CD4-positive, alpha-beta T cell (primary cell): ENCODE measurements around the gene DTNB. TPM values are rescaled to one million over a fixed set of nuclear protein-coding genes. Genes with fewer than 3 reads are reported as not detected.
A peak's percentile ranks its signal among the peaks of the same experiment; 100 is the strongest.

Experiments used
- ATAC-seq: fragments of 200-7000 bp; cut with Tn5 transposase; one replicate; pipeline ENCODE4 v1.10.0; 2022; ENCODE audit warnings: mild to moderate bottlenecking; ENCODE audit not compliant: poor library complexity
- CTCF ChIA-PET: fragments of 350-600 bp; sonication (Branson Sonifier 250); formaldehyde crosslinking; loops from one replicate; lab custom pipeline; 2021; ENCODE audit warnings: antibody characterized with exemption, inconsistent platforms; lab: Charles Lee
- POLR2A ChIA-PET: fragments of 350-600 bp; sonication (Branson Sonifier 250); formaldehyde crosslinking; loops from one replicate; lab custom pipeline; 2021; ENCODE audit warnings: antibody characterized with exemption, inconsistent platforms; lab: Charles Lee
- DNase-seq, 14 experiments: peaks; one replicate each; pipeline ENCODE4 v3.0.0-alpha.2; 2013 to 2020; ENCODE audit warnings: mixed read lengths in 2 of 14
- H3K27ac ChIP-seq, 2 donors: one replicate each; pipeline versions ENCODE4 v1.5.1 to v1.7.0; 2013; ENCODE audit warnings: low read length in 2 of 2, low read depth in 1 of 2, mild to moderate bottlenecking in 1 of 2
- H3K27me3 ChIP-seq, 2 experiments: 1 replicate in 1 of 2; 2 replicates in 1 of 2; pipeline versions ENCODE4 v1.6.1 to v1.7.0; 2013; ENCODE audit warnings: low read length in 2 of 2, control low read depth in 1 of 2, mild to moderate bottlenecking in 1 of 2, moderate library complexity in 1 of 2; ENCODE audit not compliant: insufficient read depth in 2 of 2, control insufficient read depth in 1 of 2
- H3K36me3 ChIP-seq: one replicate; pipeline ENCODE4 v1.6.1; 2013; ENCODE audit warnings: low read length, control low read depth; ENCODE audit not compliant: insufficient read depth
- H3K4me1 ChIP-seq: one replicate; pipeline ENCODE4 v1.6.1; 2013; ENCODE audit warnings: low read length, control low read depth; ENCODE audit not compliant: insufficient read depth
- H3K4me3 ChIP-seq: one replicate; pipeline ENCODE4 v1.5.1; 2013; ENCODE audit warnings: mild to moderate bottlenecking, low read length, moderate library complexity
- H3K9me3 ChIP-seq, 2 experiments: 1 replicate in 1 of 2; 2 replicates in 1 of 2; pipeline versions ENCODE4 v1.6.1 to v1.7.0; 2013; ENCODE audit warnings: low read length in 2 of 2, mild to moderate bottlenecking in 2 of 2, control low read depth in 1 of 2, moderate library complexity in 1 of 2; ENCODE audit not compliant: control insufficient read depth in 1 of 2, insufficient read depth in 1 of 2
- H3K27ac Mint-ChIP-seq: one replicate; pipeline ENCODE4 v1.8.0; 2020; ENCODE audit warnings: mixed read lengths
- H3K27me3 Mint-ChIP-seq: one replicate; pipeline ENCODE4 v1.8.0; 2021; ENCODE audit warnings: mixed read lengths
- H3K36me3 Mint-ChIP-seq: one replicate; pipeline ENCODE4 v1.8.0; 2021; ENCODE audit warnings: low read depth, mixed read lengths
- H3K4me1 Mint-ChIP-seq: one replicate; pipeline ENCODE4 v1.8.0; 2021; ENCODE audit warnings: low read depth, mixed read lengths
- H3K4me3 Mint-ChIP-seq: one replicate; pipeline ENCODE4 v1.8.0; 2020; ENCODE audit warnings: mild to moderate bottlenecking, mixed read lengths
- H3K9me3 Mint-ChIP-seq: one replicate; pipeline ENCODE4 v1.8.0; 2020; ENCODE audit warnings: mixed read lengths
- CTCF ChIP-seq: fragments of 200-600 bp; IDR thresholded peaks from one replicate; pipeline ENCODE4 v1.8.0; 2022; ENCODE audit warnings: antibody characterized with exemption, mild to moderate bottlenecking
- intact Hi-C, 2 experiments: fragments of 100-400 bp; cut with DNase I in 1 of 2; cut with micrococcal nuclease in 1 of 2; formaldehyde crosslinking; loops; one replicate each; pipeline versions ENCODE4 v1.15.1 to v1.9.0; 2023 to 2025; cut with DNase I, micrococcal nuclease
- total RNA-seq, 174 experiments: library from RNA in 2 of 174; stranded (reverse) in 2 of 174; gene quantifications; one replicate each; pipeline ENCODE4 v1.2.3 and lab custom pipeline; 2021 to 2026

Gene DTNB
- total RNA-seq, 2 experiments from 2014 or later = 30.1 to 33.6 TPM

- intact Hi-C loops = loop anchor here (10.0 kb wide), 1 partner anchor 392 kb away; the partner anchor contains the start of gene DNAJC27 (in 2 of the 2)
- no peak for ATAC-seq
- no peaks in the 10 kb centered on the region for H3K9me3 ChIP-seq
- ChIA-PET CTCF (interaction anchor here (2.7 kb wide), 1 partner anchor 10 kb away, joined by 12 read pairs; no protein-coding TSS in a partner anchor), POLR2A (no interaction called here)
- H3K27ac ChIP-seq = no peak overlapping the region
- Mint-ChIP-seq H3K4me3 (peak overlapping the region; percentile 48), H3K27me3 (no peaks in the 10 kb centered on the region), H3K27ac (no peak overlapping the region), H3K9me3 (no peaks in the 10 kb centered on the region), H3K4me1 (peaks cover 24% of the 10 kb centered on the region), H3K36me3 (no peaks in the 10 kb centered on the region)
- H3K4me3 ChIP-seq = no peak overlapping the region
- DNase-seq = no peak
- H3K36me3 ChIP-seq = no peaks in the 10 kb centered on the region
- no peak for TF ChIP-seq CTCF
- H3K27me3 ChIP-seq = no peaks in the 10 kb centered on the region
- peaks cover 17% of the 10 kb centered on the region for H3K4me1 ChIP-seq
Observed at GRCh38 chr2:25366629-25367028, 306.7 kb downstream of the DTNB start.

GRCh38 chr2:25365241-25365640 lies 308.1 kb downstream of the DTNB start:
- Histone ChIP-seq H3K4me1 (peaks cover 21% of the 10 kb centered on the region), H3K27me3 (no peaks in the 10 kb centered on the region), H3K27ac (no peak overlapping the region), H3K4me3 (no peak overlapping the region), H3K9me3 (no peaks in the 10 kb centered on the region), H3K36me3 (no peaks in the 10 kb centered on the region)
- Mint-ChIP-seq H3K4me1 (peaks cover 25% of the 10 kb centered on the region), H3K36me3 (no peaks in the 10 kb centered on the region), H3K27ac (no peak overlapping the region), H3K27me3 (no peaks in the 10 kb centered on the region), H3K9me3 (no peaks in the 10 kb centered on the region), H3K4me3 (peak overlapping the region; percentile 30)
- TF ChIP-seq CTCF = no peak
- intact Hi-C loops = loop anchor here (10.0 kb wide), 1 partner anchor 390 kb away; the partner anchor contains the start of gene DNAJC27 (in 2 of the 2)
- ATAC-seq (no peak), DNase-seq (no peak)
- CTCF ChIA-PET = interaction anchor here (2.7 kb wide), 1 partner anchor 11 kb away, joined by 12 read pairs; no protein-coding TSS in a partner anchor
- POLR2A ChIA-PET = no interaction called here

- H3K4me1 ChIP-seq = peaks cover 21% of the 10 kb centered on the region
- no peak overlapping the region for H3K4me3 ChIP-seq
- Mint-ChIP-seq H3K27ac (peak overlapping the region; percentile 30), H3K27me3 (no peaks in the 10 kb centered on the region), H3K9me3 (no peaks in the 10 kb centered on the region), H3K4me3 (peak overlapping the region; percentile 38), H3K4me1 (peaks cover 25% of the 10 kb centered on the region), H3K36me3 (no peaks in the 10 kb centered on the region)
- H3K9me3 ChIP-seq = no peaks in the 10 kb centered on the region
- ChIA-PET POLR2A (interaction anchor here (0.6 kb wide), 1 partner anchor 227 kb away, joined by 3 read pairs; no protein-coding TSS in a partner anchor), CTCF (interaction anchor here (0.6 to 2.7 kb wide), 3 partner anchors 13 to 572 kb away, joined by 4 to 72 read pairs (median 12); no protein-coding TSS in a partner anchor)
- H3K27ac ChIP-seq = no peak overlapping the region
- no peak for DNase-seq
- intact Hi-C loops = loop anchor here (5.0 to 10.0 kb wide), 2 partner anchors 159 to 389 kb away; partner anchors contain the start of gene DNAJC27 (in 2 of the 2)
- no peaks in the 10 kb centered on the region for H3K36me3 ChIP-seq
- no peaks in the 10 kb centered on the region for H3K27me3 ChIP-seq
- TF ChIP-seq CTCF = no peak
- no peak for ATAC-seq
Observed at GRCh38 chr2:25363733-25364132, 309.6 kb downstream of the DTNB start.
